ENCODE data around the gene KCNIP1.

Gene KCNIP1

DNA sequence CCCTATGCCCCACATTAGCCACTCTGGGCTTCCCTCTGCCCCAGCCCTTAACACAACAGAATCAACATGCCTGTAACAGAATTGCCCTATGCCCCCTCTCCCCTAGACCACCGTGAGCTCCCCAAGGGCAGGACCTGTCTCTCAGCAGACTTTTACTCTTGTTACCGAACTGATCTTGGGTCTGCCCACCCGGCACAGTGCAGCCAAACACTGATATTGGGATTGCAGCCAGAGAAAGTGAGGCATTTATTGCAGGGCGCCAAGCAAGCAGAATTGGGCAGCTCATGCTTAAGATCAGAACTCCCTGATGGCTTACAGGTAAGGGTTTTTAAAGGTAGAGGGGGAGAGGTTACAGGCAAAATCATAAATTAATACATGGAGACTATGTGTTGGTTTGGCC is 33.5 kb upstream of the KCNIP1 start:
- no peak overlapping the region for H3K27ac ChIP-seq
- TF ChIP-seq, protein P1, sequence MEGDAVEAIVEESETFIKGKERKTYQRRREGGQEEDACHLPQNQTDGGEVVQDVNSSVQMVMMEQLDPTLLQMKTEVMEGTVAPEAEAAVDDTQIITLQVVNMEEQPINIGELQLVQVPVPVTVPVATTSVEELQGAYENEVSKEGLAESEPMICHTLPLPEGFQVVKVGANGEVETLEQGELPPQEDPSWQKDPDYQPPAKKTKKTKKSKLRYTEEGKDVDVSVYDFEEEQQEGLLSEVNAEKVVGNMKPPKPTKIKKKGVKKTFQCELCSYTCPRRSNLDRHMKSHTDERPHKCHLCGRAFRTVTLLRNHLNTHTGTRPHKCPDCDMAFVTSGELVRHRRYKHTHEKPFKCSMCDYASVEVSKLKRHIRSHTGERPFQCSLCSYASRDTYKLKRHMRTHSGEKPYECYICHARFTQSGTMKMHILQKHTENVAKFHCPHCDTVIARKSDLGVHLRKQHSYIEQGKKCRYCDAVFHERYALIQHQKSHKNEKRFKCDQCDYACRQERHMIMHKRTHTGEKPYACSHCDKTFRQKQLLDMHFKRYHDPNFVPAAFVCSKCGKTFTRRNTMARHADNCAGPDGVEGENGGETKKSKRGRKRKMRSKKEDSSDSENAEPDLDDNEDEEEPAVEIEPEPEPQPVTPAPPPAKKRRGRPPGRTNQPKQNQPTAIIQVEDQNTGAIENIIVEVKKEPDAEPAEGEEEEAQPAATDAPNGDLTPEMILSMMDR (conservative IDR thresholded peaks at IDR 0.05) = no peak

GRCh38 chr5:170470808-170471404 is 32.9 kb upstream of the KCNIP1 start:
- no peak overlapping the region for H3K27ac ChIP-seq
- TF ChIP-seq, protein P1 (conservative IDR thresholded peaks at IDR 0.05) = no peak

GRCh38 chr5:170471551-170472178 is 32.2 kb upstream of the KCNIP1 start:
- TF ChIP-seq, protein P1 (conservative IDR thresholded peaks at IDR 0.05) = no peak
- no peak overlapping the region for H3K27ac ChIP-seq

- no peak overlapping the region for H3K27ac ChIP-seq
- TF ChIP-seq, protein P1 (conservative IDR thresholded peaks at IDR 0.05) = no peak
Measured at GRCh38 chr5:170473642-170474041, 30.2 kb upstream of the KCNIP1 start.

DNA sequence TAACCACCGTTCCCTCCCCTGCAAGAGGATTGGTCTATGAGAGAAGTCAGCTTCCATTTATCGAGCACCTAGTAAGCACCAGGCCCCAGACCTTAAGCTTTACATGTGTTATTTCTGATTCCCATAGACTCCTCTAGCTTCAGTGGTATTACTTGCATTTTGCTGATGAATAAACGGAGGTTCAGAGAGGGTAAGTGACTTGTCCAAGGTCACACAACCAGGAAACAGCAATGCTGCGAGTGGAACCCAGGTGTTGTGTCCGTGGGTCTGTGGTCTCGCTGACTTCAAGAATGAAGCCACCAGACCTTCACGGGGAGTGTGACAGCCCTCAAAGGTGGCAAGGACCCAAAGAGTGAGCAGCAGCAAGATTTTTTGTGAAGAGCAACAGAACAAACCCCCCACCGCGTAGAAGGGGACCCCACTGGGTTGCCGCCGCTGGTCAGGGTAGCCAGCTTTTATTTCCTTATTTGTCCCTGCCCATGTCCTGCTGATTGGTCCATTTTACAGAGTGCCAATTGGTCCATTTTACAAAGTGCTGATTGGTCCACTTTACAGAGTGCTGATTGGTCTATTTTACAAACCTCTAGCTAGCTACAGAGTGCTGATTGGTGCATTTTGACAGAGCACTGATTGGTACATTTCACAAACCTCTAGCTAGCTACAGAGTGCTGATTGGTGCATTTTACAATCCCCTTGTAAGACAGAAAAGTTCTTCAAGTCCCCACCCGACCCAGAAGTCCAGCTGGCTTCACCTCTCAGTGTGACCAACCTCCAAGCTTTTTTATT is 29.1 kb upstream of the KCNIP1 start:
- H3K27ac ChIP-seq = no peak overlapping the region
- TF ChIP-seq, protein P1 (conservative IDR thresholded peaks at IDR 0.05) = no peak

GRCh38 chr5:170475294-170476000 is 28.4 kb upstream of the KCNIP1 start:
- TF ChIP-seq, protein P1 (conservative IDR thresholded peaks at IDR 0.05) = no peak
- H3K27ac ChIP-seq = no peak overlapping the region

GRCh38 chr5:170476704-170477103 is 27.1 kb upstream of the KCNIP1 start:
- no peak overlapping the region for H3K27ac ChIP-seq
- TF ChIP-seq, protein P1 (conservative IDR thresholded peaks at IDR 0.05) = no peak
